Activated CD8-positive, alpha-beta T cell treated with anti-CD3 and anti-CD28 coated beads for 36 hours (primary cell): ENCODE data around the gene CDH8. TPM values are rescaled to one million over a fixed set of nuclear protein-coding genes. Genes with fewer than 3 reads are reported as not detected.

Experiments used
- ATAC-seq: fragments of 200-7000 bp; cut with Tn5 transposase; one replicate; pipeline ENCODE4 v1.10.0; 2021; ENCODE audit warnings: mild to moderate bottlenecking, moderate library complexity
- CTCF ChIA-PET: fragments of 350-600 bp; sonication (Branson Sonifier 250); formaldehyde crosslinking; loops from one replicate; lab custom pipeline; 2021; ENCODE audit warnings: antibody characterized with exemption; lab: Charles Lee
- POLR2A ChIA-PET: fragments of 350-600 bp; sonication (Branson Sonifier 250); formaldehyde crosslinking; loops from one replicate; lab custom pipeline; 2021; ENCODE audit warnings: antibody characterized with exemption; lab: Charles Lee
- DNase-seq: peaks from one replicate; pipeline ENCODE4 v3.0.0-alpha.2; 2020
- H3K27ac Mint-ChIP-seq: one replicate; pipeline ENCODE4 v1.8.0; 2021; ENCODE audit warnings: mild to moderate bottlenecking, mixed read lengths
- H3K27me3 Mint-ChIP-seq: one replicate; pipeline ENCODE4 v1.8.0; 2021; ENCODE audit warnings: mixed read lengths
- H3K36me3 Mint-ChIP-seq: one replicate; pipeline ENCODE4 v1.8.0; 2021; ENCODE audit warnings: low read depth, mixed read lengths
- H3K4me1 Mint-ChIP-seq: one replicate; pipeline ENCODE4 v1.8.0; 2021; ENCODE audit warnings: low read depth, mixed read lengths
- H3K4me3 Mint-ChIP-seq: one replicate; pipeline ENCODE4 v1.8.0; 2021; ENCODE audit warnings: mild to moderate bottlenecking, moderate library complexity, mixed read lengths
- H3K9me3 Mint-ChIP-seq: one replicate; pipeline ENCODE4 v1.8.0; 2021; ENCODE audit warnings: mixed read lengths
- CTCF ChIP-seq: fragments of 200-600 bp; IDR thresholded peaks from one replicate; pipeline ENCODE4 v1.8.0; 2022; ENCODE audit warnings: antibody characterized with exemption, mild to moderate bottlenecking
- intact Hi-C: fragments of 100-400 bp; cut with micrococcal nuclease; formaldehyde crosslinking; loops from one replicate; pipeline ENCODE4 v1.10.0; 2022
- total RNA-seq, 2 experiments: library from RNA; stranded (reverse); gene quantifications; one replicate each; pipeline ENCODE4 v1.2.3, GENCODE V29; 2021

Gene CDH8
- total RNA-seq, 2 experiments from 2014 or later: not detected

GRCh38 chr16:61611847-61612491 is 424.3 kb downstream of the CDH8 start:
- Mint-ChIP-seq H3K27ac (no peak overlapping the region), H3K9me3 (peaks cover 10% of the 10 kb centered on the region), H3K36me3 (no peaks in the 10 kb centered on the region), H3K27me3 (no peaks in the 10 kb centered on the region), H3K4me3 (no peak overlapping the region), H3K4me1 (no peaks in the 10 kb centered on the region)
- intact Hi-C loops: no loop called here
- TF ChIP-seq CTCF: no peak
- ATAC-seq: no peak
- CTCF ChIA-PET: no interaction called here
- no peak for DNase-seq
- POLR2A ChIA-PET: no interaction called here

GRCh38 chr16:61606581-61606980 is 429.7 kb downstream of the CDH8 start:
- POLR2A ChIA-PET: no interaction called here
- DNase-seq (no peak), ATAC-seq (no peak)
- Mint-ChIP-seq H3K9me3 (peaks cover 24% of the 10 kb centered on the region), H3K4me3 (no peak overlapping the region), H3K4me1 (no peaks in the 10 kb centered on the region), H3K27ac (no peak overlapping the region), H3K36me3 (no peaks in the 10 kb centered on the region), H3K27me3 (no peaks in the 10 kb centered on the region)
- TF ChIP-seq CTCF: no peak
- intact Hi-C loops: no loop called here
- CTCF ChIA-PET: no interaction called here
